RWPE1 (cell line): Measurements from ENCODE around the gene NPTN.

Experiments used
- CTCF ChIA-PET: fragments of 350-600 bp; sonication (Branson Sonifier 250); formaldehyde crosslinking; extraction: SDS; loops from one replicate; lab custom pipeline; 2021; lab: Yijun Ruan, JAX
- POLR2A ChIA-PET: fragments of 400-600 bp; formaldehyde crosslinking; extraction: SDS; loops from one replicate; lab custom pipeline; 2020; ENCODE audit warnings: antibody characterized with exemption; ENCODE audit not compliant: low non-redundant PET; lab: Yijun Ruan, JAX
- DNase-seq: peaks from one replicate; pipeline ENCODE4 v3.0.0; 2012; ENCODE audit warnings: low spot score
- H3K27ac ChIP-seq: fragments of 450-650 bp; 2 replicates; pipeline ENCODE4 v1.5.1; 2017
- CTCF ChIP-seq: fragments of 450-650 bp; conservative IDR thresholded peaks from 2 replicates; pipeline ENCODE4 v1.5.1; 2017; ENCODE audit warnings: low read depth, mild to moderate bottlenecking

Gene NPTN

GRCh38 chr15:73593304-73594074 is 39.7 kb downstream of the NPTN start:
- CTCF ChIA-PET: no interaction called here
- no peak overlapping the region for H3K27ac ChIP-seq
- POLR2A ChIA-PET: no interaction called here
- no peak for DNase-seq
- TF ChIP-seq CTCF: no peak

GRCh38 chr15:73590263-73590662 is 42.9 kb downstream of the NPTN start:
- ChIA-PET POLR2A (no interaction called here), CTCF (no interaction called here)
- TF ChIP-seq CTCF: no peak
- no peak for DNase-seq
- H3K27ac ChIP-seq: no peak overlapping the region

GRCh38 chr15:73589766-73590165 is 43.4 kb downstream of the NPTN start:
- TF ChIP-seq CTCF: no peak
- DNase-seq: no peak
- H3K27ac ChIP-seq: no peak overlapping the region
- ChIA-PET POLR2A (no interaction called here), CTCF (no interaction called here)

GRCh38 chr15:73585871-73586654 is 47.1 kb downstream of the NPTN start:
- no peak overlapping the region for H3K27ac ChIP-seq
- TF ChIP-seq CTCF: no peak
- ChIA-PET CTCF (no interaction called here), POLR2A (no interaction called here)
- DNase-seq: no peak

GRCh38 chr15:73584699-73585420 is 48.3 kb downstream of the NPTN start:
- CTCF ChIA-PET: no interaction called here
- TF ChIP-seq CTCF: no peak
- POLR2A ChIA-PET: no interaction called here
- no peak overlapping the region for H3K27ac ChIP-seq
- DNase-seq: no peak

GRCh38 chr15:73583544-73583943 is 49.6 kb downstream of the NPTN start:
- ChIA-PET CTCF (interaction anchor here (0.6 kb wide), 1 partner anchor 23 kb away, joined by 4 read pairs; no protein-coding TSS in a partner anchor), POLR2A (no interaction called here)
- no peak for DNase-seq
- no peak for TF ChIP-seq CTCF
- no peak overlapping the region for H3K27ac ChIP-seq
